MG63 (cell line): Measurements from ENCODE around the gene SLC25A23. TPM values are rescaled to one million over a fixed set of nuclear protein-coding genes. Genes with fewer than 3 reads are reported as not detected.

Experiments
- DNase-seq: peaks from one replicate; pipeline ENCODE4 v3.0.0-alpha.2; 2020
- H3K27me3 ChIP-seq: fragments of 250-450 bp; sonication (Bioruptor Pico); 2 replicates; pipeline ENCODE4 v1.5.1; 2020; ENCODE audit warnings: mild to moderate bottlenecking, moderate library complexity
- H3K36me3 ChIP-seq: fragments of 250-450 bp; sonication (Bioruptor Pico); 2 replicates; pipeline ENCODE4 v1.5.1; 2020; ENCODE audit warnings: mild to moderate bottlenecking, moderate library complexity
- H3K4me3 ChIP-seq: fragments of 250-450 bp; sonication (Bioruptor Pico); 2 replicates; pipeline ENCODE4 v1.5.1; 2020; ENCODE audit warnings: mild to moderate bottlenecking, moderate library complexity
- H3K9me3 ChIP-seq: fragments of 250-450 bp; sonication (Bioruptor Pico); 2 replicates; pipeline ENCODE4 v1.5.1; 2020; ENCODE audit warnings: mild to moderate bottlenecking, moderate library complexity
- total RNA-seq: library from RNA; depleted of rRNA; stranded (reverse); fragments of >200 nt; shearing (Covaris generic); gene quantifications from 2 replicates; pipeline ENCODE4 v1.2.3, GENCODE V29; 2014; ENCODE audit warnings: low replicate concordance

The SLC25A23 gene
- total RNA-seq, 1 experiment from 2014 or later: 8.5 TPM

DNA sequence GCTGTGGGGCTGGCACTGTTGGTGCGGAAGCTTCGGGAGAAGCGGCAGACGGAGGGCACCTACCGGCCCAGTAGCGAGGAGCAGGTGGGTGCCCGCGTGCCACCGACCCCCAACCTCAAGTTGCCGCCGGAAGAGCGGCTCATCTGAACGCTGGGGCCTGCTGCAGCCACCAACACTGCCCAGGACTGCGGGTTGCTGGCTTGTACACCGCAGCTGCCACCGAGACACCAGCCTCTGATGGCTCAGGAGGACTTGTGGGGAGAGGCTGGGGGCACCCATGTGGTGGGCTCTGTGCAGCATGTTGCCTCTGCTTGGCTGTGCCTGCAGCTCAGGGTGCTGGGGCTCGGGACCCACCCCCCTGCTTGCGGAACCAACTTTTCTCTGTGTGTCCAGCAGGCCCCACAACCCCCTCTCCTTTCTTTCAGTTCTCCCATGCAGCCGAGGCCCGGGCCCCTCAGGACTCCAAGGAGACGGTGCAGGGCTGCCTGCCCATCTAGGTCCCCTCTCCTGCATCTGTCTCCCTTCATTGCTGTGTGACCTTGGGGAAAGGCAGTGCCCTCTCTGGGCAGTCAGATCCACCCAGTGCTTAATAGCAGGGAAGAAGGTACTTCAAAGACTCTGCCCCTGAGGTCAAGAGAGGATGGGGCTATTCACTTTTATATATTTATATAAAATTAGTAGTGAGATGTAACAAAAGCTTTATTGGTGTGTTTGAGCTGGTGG lies 7.1 kb upstream of the SLC25A23 start:
- Histone ChIP-seq H3K9me3 (no peaks in the 10 kb centered on the region), H3K36me3 (no peaks in the 10 kb centered on the region), H3K27me3 (no peaks in the 10 kb centered on the region), H3K4me3 (no peak overlapping the region)
- DNase-seq: no peak

DNA sequence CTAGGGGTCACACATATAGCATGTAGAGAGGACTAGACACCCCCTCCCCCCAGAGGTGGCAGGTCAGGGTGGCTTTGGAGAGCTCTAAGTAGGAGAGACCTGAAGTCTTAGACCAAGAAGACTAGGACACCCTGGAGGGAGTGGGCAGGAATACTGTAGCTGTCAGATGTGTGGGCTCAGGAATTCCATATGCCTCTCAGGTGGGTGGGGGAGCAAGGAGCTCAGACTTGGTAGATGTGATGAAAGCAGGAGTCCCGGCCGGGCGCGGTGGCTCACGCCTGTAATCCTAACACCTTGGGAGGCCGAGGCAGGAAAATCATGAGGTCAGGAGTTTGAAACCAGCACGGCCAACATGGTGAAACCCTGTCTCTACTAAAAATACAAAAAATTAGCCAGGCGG lies 6.1 kb upstream of the SLC25A23 start:
- H3K36me3 ChIP-seq: no peaks in the 10 kb centered on the region
- no peak for DNase-seq
- no peaks in the 10 kb centered on the region for H3K9me3 ChIP-seq
- no peaks in the 10 kb centered on the region for H3K27me3 ChIP-seq
- no peak overlapping the region for H3K4me3 ChIP-seq

DNA sequence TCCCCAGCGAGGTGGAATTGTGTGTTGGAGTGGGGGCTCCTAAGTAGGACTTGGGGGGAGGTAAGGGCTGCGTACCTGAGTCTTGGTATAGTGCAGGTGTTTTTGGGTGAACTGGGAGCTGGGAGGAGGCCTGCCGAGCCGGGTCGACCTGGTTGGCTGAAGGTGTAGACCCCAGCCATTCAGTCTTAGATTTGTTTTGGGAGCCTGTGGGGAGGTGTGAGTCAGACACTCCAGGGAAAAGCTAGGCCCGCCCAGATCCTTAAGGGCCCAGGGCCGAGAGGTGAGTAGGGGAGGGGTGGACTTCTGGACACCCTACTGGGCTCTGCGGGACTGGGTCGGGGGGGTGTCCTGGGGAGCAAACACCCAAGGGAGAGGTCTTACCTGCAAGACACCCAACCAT lies 5.4 kb upstream of the SLC25A23 start:
- DNase-seq: no peak

DNA sequence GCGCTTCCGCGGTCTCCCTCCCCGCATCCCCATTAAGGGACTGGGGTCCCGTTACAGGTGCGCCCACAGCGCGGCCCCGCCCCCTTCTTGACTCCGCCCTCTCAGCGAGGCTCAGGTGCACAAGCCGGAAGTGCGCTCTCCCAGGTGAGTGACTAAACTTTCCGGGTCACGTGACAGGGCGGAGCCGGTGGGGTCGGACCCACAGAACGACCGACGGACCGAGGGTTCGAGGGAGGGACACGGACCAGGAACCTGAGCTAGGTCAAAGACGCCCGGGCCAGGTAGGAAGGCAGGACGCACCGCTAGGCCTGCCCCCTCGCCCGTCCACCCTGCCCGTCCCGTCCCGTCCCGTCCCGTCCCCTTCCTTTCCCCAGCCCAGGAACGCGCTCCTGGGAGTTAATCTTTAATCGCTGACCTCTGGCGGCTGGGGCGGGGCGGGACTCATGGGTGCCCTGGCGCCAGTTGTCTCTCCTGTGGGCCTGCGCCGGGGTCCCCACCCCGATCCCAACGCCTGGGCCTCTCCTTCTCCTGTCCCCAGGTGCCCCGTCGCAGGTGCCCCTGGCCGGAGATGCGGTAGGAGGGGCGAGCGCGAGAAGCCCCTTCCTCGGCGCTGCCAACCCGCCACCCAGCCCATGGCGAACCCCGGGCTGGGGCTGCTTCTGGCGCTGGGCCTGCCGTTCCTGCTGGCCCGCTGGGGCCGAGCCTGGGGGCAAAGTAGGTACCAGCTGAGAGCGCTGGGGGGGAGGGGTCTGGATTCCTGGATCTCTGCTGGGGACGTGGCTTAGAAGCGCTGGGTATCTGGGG lies 4.7 kb upstream of the SLC25A23 start, which contains the start of gene CRB3:
Gene CRB3 (plus strand): TSS at position 202 of the 804 bp plus-strand sequence. CDS start 431 bp downstream, at position 633.
- H3K9me3 ChIP-seq: no peaks in the 10 kb centered on the region
- no peaks in the 10 kb centered on the region for H3K27me3 ChIP-seq
- no peak for DNase-seq
- H3K36me3 ChIP-seq: no peaks in the 10 kb centered on the region
- no peak within 1 kb of the TSS for H3K4me3 ChIP-seq

More for the DNA sequence above, 5.4 kb upstream of the SLC25A23 start:
- no peak overlapping the region for H3K4me3 ChIP-seq
- H3K27me3 ChIP-seq: no peaks in the 10 kb centered on the region
- H3K9me3 ChIP-seq: no peaks in the 10 kb centered on the region
- H3K36me3 ChIP-seq: no peaks in the 10 kb centered on the region

DNA sequence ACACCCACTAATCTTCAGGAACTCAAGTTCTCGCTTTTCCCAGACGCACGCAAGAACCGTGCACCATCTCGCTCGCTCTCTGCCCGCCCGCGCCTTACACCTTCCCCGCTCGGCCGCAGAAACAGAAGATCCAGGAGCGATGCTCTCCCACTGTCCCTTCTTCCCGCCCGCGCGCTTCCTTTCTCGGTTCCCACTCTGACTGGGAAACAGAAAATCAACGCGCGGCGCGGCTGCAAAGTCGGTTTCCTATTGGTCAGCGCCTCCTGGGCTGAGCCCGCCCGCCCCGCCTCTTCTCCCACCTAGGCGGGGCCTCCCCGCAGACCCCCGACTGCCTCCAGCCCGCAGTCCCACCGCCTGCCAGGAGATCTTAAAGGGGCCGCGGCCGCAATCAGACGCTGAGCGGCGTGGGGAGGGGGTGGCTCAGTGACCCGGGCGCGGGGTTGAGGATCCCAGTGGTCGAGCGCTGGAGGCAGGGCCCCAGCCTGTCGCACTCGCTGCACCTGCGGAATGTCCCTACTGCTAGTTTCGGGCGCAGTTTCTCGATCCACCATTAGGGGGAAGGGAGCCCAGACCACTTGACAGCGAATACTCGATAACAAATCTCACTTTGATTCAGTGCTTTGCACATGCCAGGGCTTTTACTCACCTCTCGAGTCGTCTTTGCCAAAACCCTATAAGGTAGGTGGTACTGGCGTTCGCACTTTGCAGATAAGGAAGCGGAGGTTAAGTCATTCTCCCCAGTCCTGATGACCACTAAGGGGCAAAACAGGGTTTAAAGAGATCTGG lies 700 bp upstream of the SLC25A23 start:
- H3K36me3 ChIP-seq: no peaks in the 10 kb centered on the region
- H3K27me3 ChIP-seq: no peaks in the 10 kb centered on the region
- peak overlapping the region; percentile 63 for H3K4me3 ChIP-seq
- H3K9me3 ChIP-seq: no peaks in the 10 kb centered on the region
- peak; percentile 97 for DNase-seq

DNA sequence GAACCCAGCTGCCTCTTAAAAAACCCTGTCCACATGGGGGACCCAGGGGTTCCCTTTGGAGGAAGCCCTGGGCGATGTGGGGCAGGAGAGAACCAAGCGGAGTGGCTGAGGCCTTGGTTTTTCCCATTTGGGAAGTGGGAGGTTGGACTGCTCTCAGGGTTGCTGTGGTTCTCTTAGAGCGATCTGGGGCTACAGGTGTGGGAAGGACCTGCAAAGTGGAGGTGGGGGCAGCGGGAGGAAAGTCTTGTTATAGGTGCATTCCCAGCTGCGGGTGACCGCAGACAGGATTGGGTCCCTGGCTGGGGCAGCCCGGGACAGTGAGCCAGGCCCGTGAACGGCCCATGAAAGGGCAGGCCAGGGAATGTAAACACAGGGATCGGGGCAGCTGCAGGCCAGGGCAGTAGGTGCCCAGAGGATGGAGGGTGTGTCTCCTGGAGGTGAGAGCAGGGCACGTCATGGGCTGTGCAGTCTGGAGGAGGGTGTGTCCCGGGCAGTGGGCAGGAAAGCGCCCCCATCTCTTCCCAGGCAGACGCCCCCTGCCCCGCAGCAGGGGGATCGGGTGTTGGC lies 814 bp downstream of the SLC25A23 start:
- DNase-seq: no peak
- Histone ChIP-seq H3K36me3 (no peaks in the 10 kb centered on the region), H3K9me3 (no peaks in the 10 kb centered on the region), H3K27me3 (no peaks in the 10 kb centered on the region), H3K4me3 (peak overlapping the region; percentile 63)

DNA sequence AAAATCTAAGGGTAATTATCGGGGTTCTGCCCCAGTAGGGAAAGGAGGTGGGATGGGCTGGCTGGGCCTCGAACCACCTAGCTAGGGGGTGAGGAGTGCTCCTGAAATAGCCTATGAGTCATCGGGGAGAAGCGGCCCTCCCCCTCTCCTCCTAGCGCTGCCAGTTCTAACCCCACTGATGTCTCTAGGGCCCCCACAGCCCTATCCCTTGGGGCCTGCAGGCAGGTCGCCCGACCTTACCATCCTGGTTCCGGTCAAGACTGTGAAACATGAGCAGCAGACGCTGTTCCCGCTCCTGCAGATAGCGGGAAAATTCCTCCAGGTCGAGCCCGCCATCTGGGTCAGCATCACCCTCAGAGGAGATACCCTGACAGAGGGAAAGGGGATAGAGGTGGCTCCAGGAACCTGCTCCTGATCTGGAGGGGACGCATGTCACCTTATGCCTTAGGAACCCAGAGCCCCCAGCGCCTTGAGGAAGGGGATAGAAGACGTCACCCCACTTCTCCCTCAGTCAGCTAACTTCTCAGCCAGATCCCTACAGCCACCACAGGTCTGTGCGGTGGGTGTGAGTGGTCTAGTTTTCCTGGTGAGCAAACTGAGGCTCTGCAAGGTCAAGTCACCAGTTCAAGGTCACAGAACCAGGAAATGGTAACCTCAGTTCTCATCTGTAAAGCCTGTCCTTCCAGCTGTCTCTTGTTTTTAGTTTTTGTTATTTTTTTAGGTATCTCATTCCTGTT lies 1.5 kb downstream of the SLC25A23 start:
- Histone ChIP-seq H3K9me3 (no peaks in the 10 kb centered on the region), H3K36me3 (no peaks in the 10 kb centered on the region), H3K27me3 (no peaks in the 10 kb centered on the region), H3K4me3 (no peak overlapping the region)
- no peak for DNase-seq

DNA sequence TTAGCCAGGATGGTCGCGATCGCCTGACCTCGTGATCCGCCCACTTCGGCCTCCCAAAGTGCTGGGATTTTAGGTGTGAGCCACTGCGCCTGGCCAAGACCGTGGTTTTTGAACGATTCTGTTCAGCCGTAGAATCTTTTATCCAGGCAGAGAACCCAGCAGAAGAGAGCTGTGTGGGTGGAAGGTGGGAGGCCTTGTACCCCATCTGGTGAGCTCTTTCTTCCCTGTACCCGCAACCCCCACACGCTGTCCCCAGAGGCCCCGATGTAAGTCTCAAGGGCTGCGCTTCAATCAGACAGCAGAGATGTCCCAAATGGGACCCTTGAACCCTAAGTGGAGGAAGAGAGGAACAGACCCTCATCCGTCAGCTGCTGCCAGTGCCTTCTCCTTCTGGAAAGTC lies 3.7 kb downstream of the SLC25A23 start:
- no peak for DNase-seq
- Histone ChIP-seq H3K27me3 (no peaks in the 10 kb centered on the region), H3K4me3 (no peak overlapping the region), H3K36me3 (no peaks in the 10 kb centered on the region), H3K9me3 (no peaks in the 10 kb centered on the region)

DNA sequence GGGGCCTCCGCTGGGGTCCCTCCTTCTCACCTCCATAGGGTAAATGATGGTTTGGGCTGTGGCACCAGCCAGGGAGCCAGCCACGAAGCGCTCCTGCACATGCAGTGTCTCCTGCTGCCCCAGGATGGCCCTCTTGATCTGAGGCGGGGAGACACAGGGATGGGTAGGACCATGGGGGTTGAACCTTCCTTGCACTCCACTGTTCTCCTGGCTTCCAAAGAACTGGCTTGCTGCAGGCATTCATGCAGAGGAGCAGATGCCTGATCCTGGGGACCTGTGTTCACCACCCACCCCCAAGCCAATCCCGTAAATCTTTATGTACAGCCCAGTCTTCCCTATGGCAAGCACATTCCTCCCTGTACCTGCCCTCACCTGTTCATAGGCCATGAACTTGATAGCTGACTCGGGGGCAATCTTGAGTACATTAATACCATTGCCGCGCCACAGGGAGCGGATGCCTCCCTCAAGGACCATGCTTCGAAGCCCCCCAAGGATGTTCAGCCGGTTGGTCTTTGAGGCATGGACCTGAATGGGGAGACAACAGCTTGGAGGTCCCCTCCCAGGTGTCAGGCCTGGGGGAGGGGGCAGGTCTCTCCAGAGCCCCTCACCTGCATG lies 5.5 kb downstream of the SLC25A23 start:
- H3K9me3 ChIP-seq: no peaks in the 10 kb centered on the region
- H3K27me3 ChIP-seq: no peaks in the 10 kb centered on the region
- no peak overlapping the region for H3K4me3 ChIP-seq
- H3K36me3 ChIP-seq: no peaks in the 10 kb centered on the region
- no peak for DNase-seq

DNA sequence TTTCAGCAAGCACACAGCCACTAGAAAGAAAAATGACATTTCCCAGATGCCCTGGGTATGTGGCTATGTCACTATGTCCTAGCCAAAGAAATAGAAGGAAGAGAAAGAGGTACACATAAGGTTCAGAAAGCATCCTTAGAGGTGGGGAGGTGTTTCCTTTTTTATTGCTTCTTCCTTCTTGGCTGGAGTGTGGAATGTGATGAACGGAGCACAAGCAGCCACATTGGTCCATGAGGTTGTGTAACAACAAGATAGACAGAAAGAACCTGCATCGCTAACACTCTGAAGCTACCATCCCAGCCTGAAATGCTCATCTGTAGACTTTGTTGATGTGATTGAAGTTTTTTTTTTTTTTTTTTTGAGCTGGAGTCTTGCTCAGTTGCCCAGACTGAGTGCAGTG lies 6.7 kb downstream of the SLC25A23 start:
- H3K4me3 ChIP-seq: no peak overlapping the region
- DNase-seq: no peak
- no peaks in the 10 kb centered on the region for H3K36me3 ChIP-seq
- H3K9me3 ChIP-seq: no peaks in the 10 kb centered on the region
- no peaks in the 10 kb centered on the region for H3K27me3 ChIP-seq

DNA sequence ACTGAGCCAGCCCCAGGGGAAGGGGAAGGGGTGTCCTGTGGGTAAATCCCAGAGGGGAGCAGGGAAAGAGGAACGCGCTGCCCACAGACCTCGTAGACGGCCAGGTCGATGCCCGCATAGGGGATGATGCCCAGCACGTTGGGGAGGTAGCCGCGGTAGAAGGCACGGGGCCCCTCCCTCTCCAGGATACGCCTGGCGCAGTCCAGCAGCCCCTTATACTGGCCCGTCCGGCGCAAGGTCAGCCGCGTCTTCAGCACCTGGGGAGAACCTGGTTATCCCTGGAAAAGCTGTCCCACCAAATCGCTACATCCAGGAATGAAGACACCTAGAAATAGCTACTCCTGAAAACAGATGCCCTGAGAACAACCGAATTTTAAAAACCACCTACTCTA lies 7.4 kb downstream of the SLC25A23 start:
- no peak overlapping the region for H3K4me3 ChIP-seq
- H3K27me3 ChIP-seq: no peaks in the 10 kb centered on the region
- H3K36me3 ChIP-seq: no peaks in the 10 kb centered on the region
- DNase-seq: no peak
- no peaks in the 10 kb centered on the region for H3K9me3 ChIP-seq

DNA sequence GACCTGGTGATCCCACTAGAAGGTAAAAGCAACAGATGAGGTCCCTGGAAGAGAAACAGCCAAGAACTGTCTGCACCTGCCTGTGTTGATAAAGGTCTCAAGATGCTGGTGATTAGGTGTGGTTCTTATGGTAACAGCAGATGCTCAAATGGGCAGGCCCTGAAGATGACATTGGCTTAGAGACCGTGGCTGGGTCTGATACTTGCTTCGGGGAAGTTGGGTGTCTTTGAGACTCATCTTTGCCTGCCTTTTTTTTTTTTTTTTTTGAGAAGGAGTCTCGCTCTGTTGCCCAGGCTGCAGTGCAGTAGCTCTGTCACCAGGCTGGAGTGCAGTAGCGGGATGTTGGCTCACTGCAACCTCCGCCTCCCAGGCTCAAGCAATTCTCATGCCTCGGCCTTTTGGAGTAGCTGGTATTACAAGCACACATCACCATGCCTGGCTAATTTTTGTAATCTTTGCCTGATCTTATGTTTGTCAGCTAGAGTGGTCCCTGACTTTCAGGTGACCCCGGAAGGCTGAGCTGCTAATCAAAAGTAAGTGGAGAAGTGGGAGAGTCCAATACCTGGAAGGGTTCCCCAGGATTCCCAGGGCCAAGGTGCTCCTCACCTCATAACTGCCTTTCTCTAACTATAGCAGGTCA lies 7.9 kb downstream of the SLC25A23 start:
- no peak for DNase-seq

DNA sequence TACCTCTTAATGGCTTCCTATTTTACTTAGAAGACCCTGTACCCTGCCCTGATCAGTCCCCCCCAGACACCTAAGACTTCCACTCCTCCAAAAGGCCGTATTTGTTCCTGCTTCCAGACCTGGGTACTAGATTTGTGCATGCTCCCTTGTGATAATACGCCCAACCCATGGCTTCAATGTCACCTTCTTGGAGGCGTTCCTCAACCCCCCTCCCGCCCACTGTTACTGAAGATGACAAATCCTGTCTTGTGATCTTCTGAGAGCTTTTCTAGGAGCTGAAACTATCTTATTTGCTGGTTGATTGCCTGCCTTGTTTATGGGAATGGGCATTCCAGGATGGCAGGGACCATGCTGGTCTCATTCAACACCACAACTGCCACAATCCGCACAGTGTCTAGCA lies 9.4 kb downstream of the SLC25A23 start:
- Histone ChIP-seq H3K36me3 (no peaks in the 10 kb centered on the region), H3K4me3 (no peak overlapping the region), H3K9me3 (no peaks in the 10 kb centered on the region), H3K27me3 (no peaks in the 10 kb centered on the region)
- DNase-seq: no peak

More for the DNA sequence above, 7.9 kb downstream of the SLC25A23 start:
- Histone ChIP-seq H3K4me3 (no peak overlapping the region), H3K27me3 (no peaks in the 10 kb centered on the region), H3K36me3 (no peaks in the 10 kb centered on the region), H3K9me3 (no peaks in the 10 kb centered on the region)

DNA sequence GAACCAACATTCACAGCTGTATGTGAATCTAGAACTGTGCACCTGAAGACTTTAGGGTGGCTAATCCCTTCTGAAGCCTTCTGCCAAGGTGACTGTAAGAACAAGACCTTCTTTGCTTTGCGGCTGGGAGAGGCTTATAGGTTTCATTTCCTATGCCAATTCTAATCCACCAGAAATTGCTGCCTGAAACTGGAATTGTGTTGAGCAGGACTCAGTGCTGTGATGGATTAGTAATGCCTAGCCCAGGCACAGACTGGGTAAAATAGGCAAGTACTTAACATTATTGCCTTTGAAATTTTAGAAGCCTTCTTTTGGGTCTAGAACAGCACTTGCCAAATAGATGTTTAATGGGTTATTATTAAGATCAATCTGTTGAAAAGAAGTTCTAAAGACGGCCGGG lies 11.5 kb downstream of the SLC25A23 start:
- H3K27me3 ChIP-seq: no peaks in the 10 kb centered on the region
- H3K9me3 ChIP-seq: no peaks in the 10 kb centered on the region
- no peak for DNase-seq
- no peak overlapping the region for H3K4me3 ChIP-seq
- no peaks in the 10 kb centered on the region for H3K36me3 ChIP-seq

DNA sequence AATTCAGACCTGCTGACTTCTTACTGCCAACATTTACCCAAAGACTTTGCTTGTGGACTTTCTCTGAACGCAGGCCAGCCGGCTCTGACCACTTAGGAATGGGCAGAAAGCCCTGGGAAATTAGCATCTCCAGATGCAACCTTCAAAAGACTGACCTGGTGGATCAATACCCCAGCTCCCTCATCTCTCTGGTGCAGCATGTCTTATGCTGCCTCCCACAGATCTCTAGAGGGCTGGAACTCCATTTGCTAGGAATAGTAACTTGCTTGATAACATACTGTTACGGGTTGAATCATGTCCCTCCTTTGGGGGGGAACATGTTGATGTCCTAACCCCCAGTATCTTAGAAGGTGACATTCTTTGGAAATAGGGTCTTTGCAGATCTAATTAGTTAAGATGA lies 13.1 kb downstream of the SLC25A23 start:
- Histone ChIP-seq H3K4me3 (no peak overlapping the region), H3K9me3 (no peaks in the 10 kb centered on the region), H3K27me3 (no peaks in the 10 kb centered on the region), H3K36me3 (no peaks in the 10 kb centered on the region)
- DNase-seq: no peak
